B cell (primary cell): ENCODE results near the gene KIRREL1.

ENCODE experiments used
- EZH2 ChIP-seq: IDR thresholded peaks from 2 replicates; pipeline ENCODE4 v1.6.1; 2012; ENCODE audit warnings: borderline replicate concordance, low read depth, mild to moderate bottlenecking, moderate library complexity, low read length; ENCODE audit not compliant: insufficient read depth, poor library complexity, severe bottlenecking
- TF ChIP-seq, protein P1 (sequence below): fragments of 200-600 bp; IDR thresholded peaks from one replicate; pipeline ENCODE4 v1.8.0; 2022; ENCODE audit warnings: antibody characterized with exemption, mild to moderate bottlenecking

- TF ChIP-seq, protein P1, sequence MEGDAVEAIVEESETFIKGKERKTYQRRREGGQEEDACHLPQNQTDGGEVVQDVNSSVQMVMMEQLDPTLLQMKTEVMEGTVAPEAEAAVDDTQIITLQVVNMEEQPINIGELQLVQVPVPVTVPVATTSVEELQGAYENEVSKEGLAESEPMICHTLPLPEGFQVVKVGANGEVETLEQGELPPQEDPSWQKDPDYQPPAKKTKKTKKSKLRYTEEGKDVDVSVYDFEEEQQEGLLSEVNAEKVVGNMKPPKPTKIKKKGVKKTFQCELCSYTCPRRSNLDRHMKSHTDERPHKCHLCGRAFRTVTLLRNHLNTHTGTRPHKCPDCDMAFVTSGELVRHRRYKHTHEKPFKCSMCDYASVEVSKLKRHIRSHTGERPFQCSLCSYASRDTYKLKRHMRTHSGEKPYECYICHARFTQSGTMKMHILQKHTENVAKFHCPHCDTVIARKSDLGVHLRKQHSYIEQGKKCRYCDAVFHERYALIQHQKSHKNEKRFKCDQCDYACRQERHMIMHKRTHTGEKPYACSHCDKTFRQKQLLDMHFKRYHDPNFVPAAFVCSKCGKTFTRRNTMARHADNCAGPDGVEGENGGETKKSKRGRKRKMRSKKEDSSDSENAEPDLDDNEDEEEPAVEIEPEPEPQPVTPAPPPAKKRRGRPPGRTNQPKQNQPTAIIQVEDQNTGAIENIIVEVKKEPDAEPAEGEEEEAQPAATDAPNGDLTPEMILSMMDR = no peak
- TF ChIP-seq EZH2 = no peak
Measured at GRCh38 chr1:158053276-158053675, 59.8 kb downstream of the KIRREL1 start.
